WI38 (cell line): ENCODE results near the gene HEBP2.

Experiments
- H3K4me3 ChIP-seq: 2 replicates; pipeline ENCODE4 v1.5.1; 2011; ENCODE audit warnings: low read depth, mild to moderate bottlenecking, control low read depth, low read length
- CTCF ChIP-seq: IDR thresholded peaks from 2 replicates; pipeline ENCODE4 v1.5.1; 2012; ENCODE audit warnings: low read depth, mild to moderate bottlenecking, control low read depth, low read length

Gene HEBP2

DNA sequence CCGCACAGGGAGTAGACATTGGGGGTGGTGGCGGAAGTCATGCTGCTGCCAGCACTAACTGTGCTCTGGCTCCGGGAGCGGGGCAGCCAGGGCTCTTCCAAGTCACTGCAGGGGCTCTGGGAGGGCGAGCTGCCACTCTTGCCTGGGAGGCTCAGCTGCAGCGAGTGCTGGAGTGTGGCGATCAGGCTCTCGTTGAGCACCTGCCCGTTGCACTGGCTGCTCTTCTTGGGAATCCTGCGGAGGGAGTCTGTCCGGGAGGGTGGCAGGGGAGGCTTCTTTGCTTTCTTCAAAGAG, 28.0 kb downstream of the HEBP2 start:
- TF ChIP-seq CTCF: no peak
- H3K4me3 ChIP-seq: no peak overlapping the region

DNA sequence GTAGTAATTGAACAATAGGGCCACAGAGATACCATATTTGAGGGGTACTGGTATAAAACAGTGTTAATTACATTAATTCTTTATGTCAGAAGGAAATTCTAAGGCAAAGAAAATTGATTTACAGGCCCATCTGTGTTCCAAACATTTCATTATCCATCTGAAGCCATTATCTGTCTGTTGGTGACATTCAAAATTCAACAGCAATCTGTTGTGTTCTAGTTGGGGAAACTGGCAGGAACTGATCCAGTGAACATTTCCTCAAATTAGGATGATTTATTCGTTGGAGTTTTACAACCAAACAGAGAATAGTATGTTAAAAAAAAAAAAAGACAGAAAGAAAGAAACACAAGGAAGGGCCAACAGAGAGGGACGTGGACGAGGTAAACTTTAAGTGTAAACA, 30.1 kb downstream of the HEBP2 start:
- TF ChIP-seq CTCF: no peak
- no peak overlapping the region for H3K4me3 ChIP-seq

DNA sequence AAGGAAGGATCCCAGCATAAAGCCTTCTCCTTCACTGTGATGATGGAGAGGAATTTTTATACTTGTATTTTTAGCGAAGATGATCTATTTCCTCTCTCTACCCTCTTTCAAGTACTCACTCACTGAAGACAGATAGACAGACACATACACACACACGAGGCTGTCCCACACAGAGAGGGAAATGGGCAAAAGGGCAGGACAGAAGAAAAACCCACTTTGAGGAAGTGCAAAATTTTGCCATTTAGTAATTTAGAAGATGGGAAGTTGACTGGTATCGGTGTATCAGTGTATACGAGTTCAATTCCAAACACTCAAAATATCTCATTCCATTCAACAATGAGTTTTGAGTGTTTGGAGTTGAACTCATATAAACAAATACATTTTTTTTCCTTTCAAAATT, 30.9 kb downstream of the HEBP2 start:
- no peak overlapping the region for H3K4me3 ChIP-seq
- no peak for TF ChIP-seq CTCF

GRCh38 chr6:138439546-138439945, 35.5 kb downstream of the HEBP2 start:
- no peak overlapping the region for H3K4me3 ChIP-seq
- no peak for TF ChIP-seq CTCF

DNA sequence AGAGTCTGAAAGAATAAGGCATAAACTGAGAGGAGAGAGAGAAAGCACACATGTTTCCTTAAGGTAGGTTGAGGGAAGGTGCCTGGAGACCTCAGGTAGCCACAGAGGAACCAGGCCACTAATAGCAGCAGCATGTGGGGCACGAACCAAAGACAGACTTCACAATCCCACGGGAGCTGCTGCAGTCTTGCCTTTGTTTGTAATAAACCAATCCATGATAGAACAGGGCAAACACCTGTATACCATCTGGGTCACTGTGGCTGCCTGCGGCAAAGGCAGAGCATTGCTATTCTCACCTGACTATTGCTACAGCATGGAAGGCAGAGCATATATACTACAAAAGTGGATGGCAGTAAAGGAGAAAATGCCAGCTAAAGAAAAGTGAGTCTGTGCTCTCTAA, 36.3 kb downstream of the HEBP2 start:
- no peak overlapping the region for H3K4me3 ChIP-seq
- no peak for TF ChIP-seq CTCF

DNA sequence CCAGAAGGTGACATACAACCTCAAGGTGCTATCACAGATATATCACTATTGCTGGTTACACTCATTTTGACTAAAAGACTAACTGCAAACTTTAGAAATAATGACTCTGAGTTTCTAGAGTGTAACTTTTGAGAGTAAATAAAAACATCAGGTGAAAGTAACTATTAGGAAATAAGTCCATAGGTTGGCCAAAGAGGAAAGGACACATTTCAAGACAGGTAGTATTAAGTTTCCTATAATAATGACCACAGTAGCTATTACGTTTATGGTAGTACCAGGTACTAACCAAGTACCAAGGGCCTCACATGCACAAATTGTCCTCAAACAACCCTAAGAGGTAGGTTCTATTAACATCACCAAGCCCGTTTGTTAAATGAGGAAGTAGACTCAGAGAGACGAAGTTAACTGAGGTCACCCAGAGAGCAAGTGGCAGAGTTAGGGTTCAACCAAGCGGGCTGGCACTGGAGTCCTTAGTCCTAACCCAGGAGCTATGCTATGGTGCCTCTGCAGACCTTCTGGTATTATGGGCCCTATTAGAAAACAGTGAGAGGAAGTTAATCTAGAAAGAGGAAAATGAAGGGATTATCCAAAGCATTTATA, 36.8 kb downstream of the HEBP2 start:
- no peak overlapping the region for H3K4me3 ChIP-seq
- TF ChIP-seq CTCF: no peak

DNA sequence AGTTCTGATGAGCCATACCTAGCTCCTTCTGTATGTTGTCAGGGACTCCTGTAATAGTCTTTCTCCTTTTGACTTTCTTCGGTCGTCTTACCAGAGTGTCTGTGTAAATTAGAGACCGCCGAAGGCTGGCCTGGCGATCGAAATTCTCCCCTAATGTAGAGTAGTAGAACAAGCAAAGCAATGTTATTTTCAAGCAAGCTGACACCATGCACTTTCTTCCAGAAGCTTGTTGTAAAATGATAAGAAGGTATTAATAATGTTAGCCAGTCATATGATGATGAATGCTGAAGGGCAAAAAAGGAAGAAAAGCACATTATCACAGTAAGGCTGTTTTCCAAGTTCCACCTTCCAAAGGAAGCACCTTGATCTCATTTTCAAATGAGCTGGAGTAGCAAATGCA, 37.9 kb downstream of the HEBP2 start:
- TF ChIP-seq CTCF: no peak
- H3K4me3 ChIP-seq: no peak overlapping the region
